ENCODE data around the gene DAPK2.

DAPK2 gene

GRCh38 chr15:63909819-63910437, 136.4 kb downstream of the DAPK2 start:
- no peak for TF ChIP-seq CTCF (conservative IDR thresholded peaks at IDR 0.05)
- TF ChIP-seq ZFX (IDR thresholded peaks at IDR 0.05): no peak
- no peak overlapping the region for H3K27ac ChIP-seq

- H3K27ac ChIP-seq: no peak overlapping the region
- no peak for TF ChIP-seq CTCF (conservative IDR thresholded peaks at IDR 0.05)
- no peak for TF ChIP-seq ZFX (IDR thresholded peaks at IDR 0.05)
Measured at GRCh38 chr15:63908991-63909390, 137.3 kb downstream of the DAPK2 start.

GRCh38 chr15:63908281-63908680, 138.0 kb downstream of the DAPK2 start:
- no peak overlapping the region for H3K27ac ChIP-seq
- TF ChIP-seq CTCF (conservative IDR thresholded peaks at IDR 0.05) (no peak), ZFX (IDR thresholded peaks at IDR 0.05) (no peak)

GRCh38 chr15:63907521-63907920, 138.8 kb downstream of the DAPK2 start:
- H3K27ac ChIP-seq: no peak overlapping the region
- TF ChIP-seq CTCF (conservative IDR thresholded peaks at IDR 0.05) (no peak), ZFX (IDR thresholded peaks at IDR 0.05) (no peak)

- no peak for TF ChIP-seq CTCF (conservative IDR thresholded peaks at IDR 0.05)
- no peak for TF ChIP-seq ZFX (IDR thresholded peaks at IDR 0.05)
- H3K27ac ChIP-seq: no peak overlapping the region
Measured at GRCh38 chr15:63906266-63906584, 140.1 kb downstream of the DAPK2 start.

GRCh38 chr15:63905558-63906265, 140.6 kb downstream of the DAPK2 start:
- TF ChIP-seq ZFX (IDR thresholded peaks at IDR 0.05): no peak
- TF ChIP-seq CTCF (conservative IDR thresholded peaks at IDR 0.05): no peak

GRCh38 chr15:63905131-63905530, 141.2 kb downstream of the DAPK2 start:
- no peak overlapping the region for H3K27ac ChIP-seq
- TF ChIP-seq ZFX (IDR thresholded peaks at IDR 0.05) (no peak), CTCF (conservative IDR thresholded peaks at IDR 0.05) (no peak)

More at GRCh38 chr15:63905558-63906265, 140.6 kb downstream of the DAPK2 start:
- no peak overlapping the region for H3K27ac ChIP-seq

Measured in C4-2B (cell line).